GM21381 (cell line): ENCODE data around the gene FGGY.

Source experiments
- ATAC-seq: cut with Tn5 transposase; IDR thresholded peaks from one replicate; pipeline ENCODE4 v1.9.1; 2021; ENCODE audit warnings: mild to moderate bottlenecking, moderate library complexity; ENCODE audit not compliant: unreplicated experiment

Gene FGGY

DNA sequence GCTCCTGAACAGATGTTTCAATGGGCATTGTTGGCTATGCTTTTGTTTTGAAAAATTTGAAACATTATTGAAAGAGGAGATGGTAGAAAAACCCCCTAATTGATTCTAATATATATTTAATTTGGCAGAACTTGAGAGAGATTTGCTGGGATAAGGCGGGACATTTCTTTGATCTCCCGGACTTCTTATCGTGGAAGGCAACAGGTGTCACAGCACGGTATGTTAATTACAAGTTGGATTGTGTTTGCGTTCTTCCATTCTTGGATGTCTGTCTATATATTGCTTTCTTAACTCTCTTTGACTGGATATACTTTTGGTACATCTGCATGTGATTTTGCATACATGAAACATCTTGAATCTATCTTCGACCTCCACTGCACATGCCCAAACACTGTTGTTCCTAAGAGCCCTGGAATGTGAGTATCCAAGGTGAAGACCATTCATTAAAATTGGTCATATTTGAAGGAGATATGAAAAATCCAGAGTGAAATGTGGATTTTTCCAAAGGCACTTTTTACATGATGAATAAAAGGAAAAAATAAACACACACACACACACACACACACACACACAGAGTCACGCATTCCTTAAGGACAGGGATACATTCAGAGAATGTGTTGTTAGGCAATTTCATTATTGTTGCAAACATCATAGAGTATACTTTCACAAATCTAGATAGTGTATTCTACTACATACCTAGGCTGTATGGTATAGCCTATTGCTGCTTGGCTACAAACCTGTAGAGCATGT, 81.9 kb downstream of the FGGY start:
- ATAC-seq: no peak

DNA sequence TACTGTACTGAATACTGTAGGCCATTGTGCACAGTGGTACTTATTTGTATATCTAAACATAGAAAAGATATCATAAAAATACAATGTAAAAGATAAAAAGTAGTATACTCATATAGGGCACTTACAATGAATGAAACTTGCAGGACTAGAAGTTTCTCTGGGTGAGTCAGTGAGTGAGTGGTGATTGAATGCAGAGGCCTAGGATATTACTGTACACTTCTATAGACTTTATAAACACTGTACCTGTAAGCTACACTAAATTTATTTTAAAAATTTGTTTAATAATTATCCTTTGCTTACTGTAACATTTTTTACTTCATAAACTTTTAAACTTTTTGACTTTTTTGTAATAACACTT, 82.5 kb downstream of the FGGY start:
- no peak for ATAC-seq

DNA sequence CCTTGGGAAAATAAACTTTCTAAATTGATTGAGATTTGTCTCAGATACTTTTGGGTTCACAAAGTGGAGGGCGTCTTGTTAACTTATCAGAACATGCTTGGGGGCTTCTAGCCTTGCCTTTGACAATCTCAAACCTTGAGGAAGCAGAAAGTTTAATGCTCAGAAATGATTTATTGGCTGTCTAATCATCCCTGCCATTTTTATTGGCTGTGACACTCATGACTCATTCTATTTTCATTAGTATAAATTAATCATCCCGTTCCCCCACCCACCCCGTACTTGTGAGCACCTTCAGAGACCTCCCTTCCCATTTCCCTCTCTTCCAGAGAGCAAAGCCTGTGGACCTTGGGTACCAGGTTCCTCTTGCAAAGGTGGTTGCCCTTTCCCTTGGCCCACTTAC, 87.1 kb downstream of the FGGY start:
- no peak for ATAC-seq

DNA sequence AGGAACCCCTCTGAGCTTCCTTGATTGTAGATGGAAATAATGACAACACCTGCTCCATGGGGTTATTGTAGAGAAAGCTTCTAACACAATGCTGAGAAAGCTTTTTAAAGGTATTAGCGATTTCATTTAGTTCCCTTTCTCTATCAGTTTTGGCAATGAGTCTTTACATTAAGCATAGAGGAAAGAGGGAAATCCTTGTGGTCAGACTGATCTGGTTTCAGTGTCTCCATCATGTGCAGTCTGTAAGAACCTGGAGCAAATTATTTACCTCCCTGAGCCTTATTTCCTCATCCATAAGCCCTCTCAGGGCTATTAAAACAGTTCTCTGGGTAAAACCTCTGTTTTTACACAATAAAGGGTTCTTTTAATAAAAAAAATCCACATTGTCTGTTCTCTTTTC, 87.5 kb downstream of the FGGY start:
- ATAC-seq: peak; percentile 54

GRCh38 chr1:59388191-59388590, 91.3 kb downstream of the FGGY start:
- no peak for ATAC-seq

- ATAC-seq: no peak
Observed at GRCh38 chr1:59389847-59390246, 93.0 kb downstream of the FGGY start.

DNA sequence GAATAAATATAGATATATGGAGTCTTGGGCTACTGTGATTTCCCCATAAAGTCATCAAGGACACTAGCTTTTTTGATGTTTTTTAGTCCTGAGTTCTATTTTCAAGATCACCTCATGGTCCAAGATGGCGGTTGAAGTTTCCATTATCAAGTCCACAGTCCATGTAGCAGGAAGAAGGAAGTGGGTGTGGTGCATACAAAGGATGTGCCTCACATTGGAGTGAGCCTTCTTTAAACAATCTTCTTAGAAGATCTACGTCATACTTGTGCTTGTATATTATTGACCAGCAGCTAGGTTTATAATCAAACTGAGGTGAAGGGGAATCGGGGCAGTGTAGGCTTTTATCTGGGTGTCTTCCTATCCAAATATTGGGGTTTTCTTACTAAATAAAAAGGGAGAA, 93.4 kb downstream of the FGGY start:
- ATAC-seq: no peak

GRCh38 chr1:59391212-59392179, 94.6 kb downstream of the FGGY start:
- no peak for ATAC-seq

DNA sequence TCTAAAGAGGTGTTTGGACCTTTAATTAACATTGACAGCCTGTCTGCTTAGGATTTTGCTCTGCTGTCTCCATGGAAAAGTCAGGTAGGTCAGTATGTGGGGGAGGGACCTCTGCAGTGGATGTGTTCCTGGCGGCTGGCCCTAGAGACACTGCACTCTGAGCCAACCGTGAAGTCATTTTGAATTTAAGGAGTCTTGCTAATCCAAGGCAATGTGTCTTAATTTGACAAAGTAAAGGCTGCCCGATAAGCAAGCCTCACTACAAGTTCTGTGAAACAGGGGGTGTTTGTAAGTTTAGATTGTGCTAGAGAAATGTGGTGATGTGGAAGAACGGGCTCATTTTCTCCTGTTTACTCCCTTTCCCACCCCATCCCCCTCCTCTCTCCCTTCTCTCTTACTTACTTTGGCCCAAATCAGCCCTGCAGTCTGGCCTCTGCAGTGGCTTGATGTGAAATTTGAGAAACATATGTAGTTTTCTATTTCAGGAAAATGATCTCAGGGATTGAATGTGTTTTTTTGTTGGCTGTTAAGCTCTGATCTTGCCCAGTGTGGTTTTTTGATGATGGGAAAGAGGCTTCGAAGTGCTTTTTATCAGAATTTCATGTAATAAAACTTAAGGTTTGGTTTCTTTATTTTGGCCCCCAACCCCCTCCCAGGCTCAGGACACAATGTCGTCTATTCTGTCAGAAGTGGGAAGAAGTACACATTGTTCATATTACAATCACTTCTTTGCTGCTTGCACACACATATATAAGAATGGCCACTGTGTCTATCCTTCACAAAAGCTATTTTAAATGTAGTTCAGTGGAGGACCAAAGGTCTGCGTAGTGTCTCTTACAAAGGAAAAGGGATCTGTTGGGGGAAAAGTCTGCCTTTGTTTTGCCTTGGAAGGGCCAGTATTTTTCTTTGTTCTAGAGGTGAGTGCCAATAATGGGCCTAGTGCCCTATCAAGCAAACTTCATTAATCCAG, 96.6 kb downstream of the FGGY start:
- ATAC-seq: no peak

GRCh38 chr1:59394706-59395425, 98.0 kb downstream of the FGGY start:
- no peak for ATAC-seq

GRCh38 chr1:59396387-59396786, 99.5 kb downstream of the FGGY start:
- no peak for ATAC-seq

GRCh38 chr1:59397139-59397858, 100.4 kb downstream of the FGGY start:
- ATAC-seq: no peak

GRCh38 chr1:59399642-59400041, 102.7 kb downstream of the FGGY start:
- no peak for ATAC-seq

- ATAC-seq: no peak
Observed at GRCh38 chr1:59401581-59401980, 104.7 kb downstream of the FGGY start.

DNA sequence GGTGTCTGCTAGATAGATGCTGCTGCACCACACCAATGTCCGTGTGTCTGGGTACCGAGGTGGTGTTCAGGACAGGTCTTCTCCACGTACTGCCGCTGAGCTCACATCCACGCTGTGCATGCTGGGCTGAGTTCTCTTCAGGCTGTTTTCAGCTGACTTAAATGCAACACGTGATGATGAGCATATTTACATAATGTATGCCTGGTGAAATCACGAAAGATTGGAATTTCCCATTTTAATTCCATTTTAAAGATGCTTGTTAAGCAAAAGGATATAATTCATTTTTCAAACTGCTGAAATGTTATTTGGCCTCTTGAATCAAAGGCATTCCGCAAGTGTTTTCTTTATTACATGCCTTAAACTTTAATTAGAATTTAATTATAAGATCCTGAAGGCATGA, 107.9 kb downstream of the FGGY start:
- ATAC-seq: no peak

DNA sequence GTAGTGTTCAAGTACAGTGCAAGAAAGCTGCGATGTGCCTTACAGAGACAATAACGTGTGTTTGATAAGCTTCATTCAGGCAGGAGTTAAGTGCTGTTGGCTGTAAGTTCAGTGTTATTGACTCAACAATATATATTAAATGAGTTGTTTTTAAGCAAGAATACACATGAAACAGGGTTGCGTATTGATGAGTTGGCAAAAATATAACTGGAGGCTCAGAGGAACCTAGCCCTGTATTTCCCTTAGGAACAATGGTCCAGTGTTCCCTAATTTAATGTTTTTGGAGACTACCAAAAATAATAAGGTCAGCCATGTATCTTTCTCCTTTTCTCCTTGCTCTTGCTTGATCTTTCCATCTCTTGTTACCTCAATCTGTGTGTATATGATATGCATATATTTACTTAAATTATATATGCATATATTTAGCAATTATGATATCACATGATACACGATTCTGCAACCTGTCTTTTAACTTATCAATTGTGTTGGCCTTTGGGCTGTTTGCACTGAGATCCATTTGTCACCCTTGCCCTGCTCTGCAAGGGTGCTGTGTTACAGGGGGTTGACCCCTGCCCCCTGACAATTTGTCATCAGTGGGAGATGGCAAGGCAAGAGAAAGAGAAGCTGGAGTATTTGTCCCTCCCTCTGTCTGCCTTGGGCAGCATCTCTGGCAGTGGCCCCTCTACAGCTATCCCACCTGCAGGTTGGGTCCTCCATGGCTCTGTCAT, 109.7 kb downstream of the FGGY start:
- ATAC-seq: no peak

GRCh38 chr1:59408608-59409240, 111.8 kb downstream of the FGGY start:
- no peak for ATAC-seq

DNA sequence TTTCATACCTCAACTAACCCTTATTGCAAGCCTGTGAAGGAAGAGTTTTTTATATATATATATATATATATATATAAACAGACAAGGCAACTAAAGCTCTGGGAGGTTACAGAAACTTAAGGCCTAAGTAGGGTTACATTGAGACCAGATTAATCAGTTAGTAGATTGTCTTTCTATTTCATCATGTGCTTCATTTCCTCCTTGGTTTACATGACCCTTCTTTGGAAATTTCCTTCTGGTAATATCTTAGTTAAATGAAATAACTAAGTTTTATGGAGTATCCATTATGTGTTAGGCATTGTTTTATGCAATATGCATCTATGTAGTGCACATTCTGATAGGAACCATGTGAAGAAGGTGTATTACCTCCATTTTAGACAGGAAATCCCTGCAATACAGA, 112.7 kb downstream of the FGGY start:
- ATAC-seq: no peak

DNA sequence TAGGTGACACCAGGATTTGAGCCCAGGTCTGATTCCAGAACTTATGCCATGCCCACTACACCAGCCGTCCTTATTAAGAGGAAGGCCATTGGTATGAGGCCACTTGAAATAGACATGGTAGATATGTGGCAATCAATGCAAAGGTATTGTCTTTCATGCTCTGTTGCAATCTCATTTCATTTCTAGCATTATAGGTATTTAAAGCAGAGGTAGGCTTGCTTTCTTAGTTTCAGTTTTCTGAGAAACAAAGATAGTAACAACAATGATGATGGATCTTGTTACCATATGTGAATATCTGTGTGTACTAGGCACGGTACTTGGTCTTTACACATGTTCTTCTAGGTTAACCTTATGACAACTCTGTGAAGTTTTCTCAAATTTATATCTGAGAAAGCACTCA, 113.1 kb downstream of the FGGY start:
- no peak for ATAC-seq
